HG03095 (cell line): ENCODE measurements around the gene CAMKMT.
"Not testable (repeated sequence)": the region's sequence is repeated elsewhere in the genome, so short reads cannot be mapped to it uniquely, and the experiment has no call there.

ENCODE experiments used
- ATAC-seq: cut with Tn5 transposase; IDR thresholded peaks from one replicate; pipeline ENCODE4 v1.9.1; 2021; ENCODE audit warnings: moderate library complexity; ENCODE audit not compliant: unreplicated experiment

CAMKMT gene

DNA sequence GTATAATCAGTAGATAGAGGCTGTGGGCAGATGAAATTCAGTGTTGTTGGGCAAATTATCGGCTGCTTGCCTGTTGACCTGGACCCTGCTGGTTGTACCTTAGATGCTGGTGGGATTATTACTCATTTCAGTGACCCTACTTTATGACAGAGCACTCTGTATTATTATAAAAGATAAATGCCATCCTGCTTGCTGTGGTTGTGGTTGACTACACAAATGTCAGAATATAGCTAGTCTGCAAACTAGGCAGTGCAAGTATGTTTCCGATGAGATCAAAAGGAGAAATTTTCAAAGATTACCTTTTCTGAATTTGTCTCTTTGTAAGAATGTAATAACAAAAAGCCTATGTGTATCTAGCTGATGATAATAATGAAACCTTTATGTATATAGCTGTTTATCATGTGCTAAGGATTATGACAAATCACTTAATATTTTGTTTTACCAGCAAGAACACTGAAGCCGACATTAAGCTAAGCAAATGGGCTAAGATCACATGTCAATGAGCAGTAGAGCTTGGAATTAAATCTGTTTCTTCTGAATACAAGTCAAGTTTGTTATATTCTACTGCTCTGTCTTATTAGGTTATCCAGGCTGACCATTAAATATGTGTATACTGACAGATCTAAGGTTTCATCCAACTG lies 219.2 kb downstream of the CAMKMT start:
- ATAC-seq, result no peak

- ATAC-seq, result no peak
These were observed 220.7 kb downstream of the CAMKMT start for GRCh38 chr2:44582363-44583008.

DNA sequence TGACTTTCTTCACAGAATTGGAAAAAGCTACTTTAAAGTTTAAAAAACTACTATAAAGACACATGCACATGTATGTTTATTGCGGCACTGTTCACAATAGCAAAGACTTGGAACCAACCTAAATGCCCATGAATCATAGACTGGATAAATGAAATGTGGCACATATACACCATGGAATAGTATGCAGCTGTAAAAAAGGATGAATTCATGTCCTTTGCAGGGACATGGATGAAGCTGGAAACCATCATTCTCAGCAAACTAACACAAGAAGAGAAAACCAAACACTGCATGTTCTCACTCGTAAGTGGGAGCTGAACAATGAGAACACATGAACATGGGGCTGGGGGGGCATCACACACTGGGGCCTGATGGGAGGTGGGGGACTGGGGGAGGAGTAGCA lies 233.9 kb downstream of the CAMKMT start:
- ATAC-seq, result not testable (repeated sequence)

GRCh38 chr2:44596537-44597320 lies 235.0 kb downstream of the CAMKMT start:
- peak; percentile 63 for ATAC-seq

- no peak for ATAC-seq
These were observed 236.8 kb downstream of the CAMKMT start for GRCh38 chr2:44598330-44599119.

- no peak for ATAC-seq
These were observed 237.4 kb downstream of the CAMKMT start for GRCh38 chr2:44599130-44599529.

DNA sequence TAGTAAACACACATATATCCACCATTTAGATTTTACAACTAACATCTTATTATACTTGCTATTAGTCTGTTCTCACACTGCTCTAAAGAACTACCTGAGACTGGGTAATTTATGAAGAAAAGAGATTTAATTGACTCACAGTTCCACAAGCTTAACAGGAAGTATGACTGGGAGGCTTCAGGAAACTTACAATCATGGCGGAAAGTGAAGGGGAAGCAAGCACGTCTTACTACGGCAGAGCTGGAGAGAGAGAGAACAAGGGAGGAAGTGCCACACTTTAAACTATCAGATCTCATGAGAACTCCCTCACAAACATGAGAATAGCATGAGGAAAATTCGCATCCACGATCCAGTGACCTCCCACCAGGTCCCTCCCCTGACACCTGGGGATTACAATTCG lies 240.7 kb downstream of the CAMKMT start:
- no peak for ATAC-seq

DNA sequence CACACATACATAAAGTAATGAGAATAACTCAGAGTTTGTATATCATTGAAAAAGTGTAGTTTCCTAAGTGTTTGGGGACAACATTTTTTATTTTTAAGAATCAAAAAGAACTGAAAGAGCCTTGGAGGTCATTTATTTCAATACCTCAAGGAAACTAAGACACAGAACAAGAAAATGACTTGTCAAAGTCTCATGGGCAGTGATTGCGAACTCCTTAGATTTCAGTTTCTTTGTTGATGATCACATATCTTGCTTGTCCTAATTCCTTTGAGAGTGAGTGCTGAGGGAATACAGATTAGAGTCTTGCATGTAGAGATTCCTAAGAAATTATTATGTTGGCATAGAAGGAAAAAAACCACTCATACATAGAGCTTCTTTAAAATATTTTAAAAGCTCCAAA lies 243.8 kb downstream of the CAMKMT start:
- no peak for ATAC-seq

GRCh38 chr2:44612276-44612675 lies 250.5 kb downstream of the CAMKMT start:
- ATAC-seq, result no peak

GRCh38 chr2:44614940-44615339 lies 253.2 kb downstream of the CAMKMT start:
- no peak for ATAC-seq

DNA sequence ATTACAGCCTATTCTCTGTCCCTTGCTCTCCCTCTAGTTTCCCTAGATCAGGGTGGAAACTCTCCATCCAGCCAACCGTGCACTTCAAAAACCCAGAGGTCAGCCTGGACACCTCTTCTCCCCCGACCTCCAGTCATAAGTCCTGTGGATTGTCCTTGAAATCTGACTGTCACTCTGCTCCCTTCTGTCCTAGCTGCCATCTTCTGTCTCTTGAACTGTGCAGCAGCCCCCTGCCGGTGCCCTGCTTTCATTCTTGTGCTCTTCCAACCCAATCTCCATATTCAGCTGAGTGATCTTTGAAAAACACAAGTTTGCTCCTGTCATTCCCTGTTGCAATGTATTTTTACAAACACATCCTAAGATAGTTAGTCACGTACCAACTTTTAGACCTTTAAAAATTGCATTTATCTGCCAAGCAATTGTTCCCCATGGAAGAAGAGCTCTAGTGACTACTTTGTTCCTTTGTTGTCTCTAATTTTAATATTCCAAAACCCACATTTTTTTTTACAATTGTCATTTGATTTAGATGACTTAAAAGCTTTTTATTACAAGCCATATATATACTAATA lies 254.3 kb downstream of the CAMKMT start:
- ATAC-seq, result no peak

DNA sequence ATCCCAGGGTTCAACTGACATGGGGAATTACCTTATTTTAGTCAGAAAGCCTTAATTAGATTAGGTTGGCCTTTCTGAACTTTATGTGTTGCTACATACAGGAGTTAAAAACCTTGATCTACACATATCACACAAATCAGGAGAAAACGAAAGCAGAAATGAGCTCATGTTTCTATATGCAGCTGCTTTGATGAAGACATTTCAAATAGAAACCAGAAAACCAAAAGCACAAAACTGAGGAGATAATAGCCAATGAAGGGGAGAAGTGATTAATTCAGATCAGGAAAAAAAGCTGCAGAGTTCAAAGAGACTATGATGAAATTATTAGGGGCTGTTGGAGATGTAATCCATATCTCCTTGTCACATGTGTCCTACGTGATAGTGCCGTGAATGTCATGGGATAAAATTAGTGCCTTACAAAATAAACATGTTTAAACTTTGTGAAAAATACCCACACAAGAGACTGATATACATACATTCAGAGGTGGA lies 255.0 kb downstream of the CAMKMT start:
- ATAC-seq, result peak; percentile 79

GRCh38 chr2:44618251-44619023 lies 256.7 kb downstream of the CAMKMT start:
- ATAC-seq, result no peak

DNA sequence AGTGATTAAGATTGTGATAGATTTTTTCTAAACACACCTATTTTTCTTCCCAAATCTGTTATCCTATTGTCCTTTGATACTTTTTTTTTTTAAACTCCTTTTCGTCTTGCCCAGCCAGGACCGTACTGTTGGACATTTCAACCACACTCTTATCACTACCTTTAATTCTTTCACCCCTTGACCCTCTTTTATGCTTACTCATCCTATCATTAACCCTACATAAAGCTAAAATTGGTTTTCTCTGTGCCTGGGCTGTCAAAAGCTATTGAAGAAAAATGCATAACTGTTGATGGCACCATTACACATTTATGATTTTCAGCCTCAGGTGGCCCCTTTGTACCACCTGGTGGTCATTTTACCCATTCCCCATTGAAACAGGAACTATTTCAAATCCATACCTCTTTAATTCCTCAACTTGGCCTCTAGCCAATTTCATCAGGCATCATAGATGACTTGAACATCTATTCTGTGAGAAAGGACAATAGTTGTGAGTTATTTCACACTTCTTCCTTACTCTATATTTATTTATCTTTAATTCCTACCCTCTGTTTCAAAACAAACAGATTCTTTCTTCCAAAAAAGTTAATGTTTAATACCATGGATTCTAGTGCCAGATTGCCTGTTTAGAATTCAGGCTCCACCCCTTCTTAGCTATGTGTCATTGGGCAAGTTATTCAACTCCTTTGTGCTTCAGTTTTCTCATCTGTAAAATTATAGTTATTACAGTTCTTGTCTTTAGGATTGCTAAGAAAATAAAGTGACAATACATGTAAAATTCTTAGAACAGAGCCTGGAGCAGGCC lies 258.6 kb downstream of the CAMKMT start:
- ATAC-seq, result no peak

GRCh38 chr2:44623622-44624351 lies 262.0 kb downstream of the CAMKMT start:
- ATAC-seq, result no peak

DNA sequence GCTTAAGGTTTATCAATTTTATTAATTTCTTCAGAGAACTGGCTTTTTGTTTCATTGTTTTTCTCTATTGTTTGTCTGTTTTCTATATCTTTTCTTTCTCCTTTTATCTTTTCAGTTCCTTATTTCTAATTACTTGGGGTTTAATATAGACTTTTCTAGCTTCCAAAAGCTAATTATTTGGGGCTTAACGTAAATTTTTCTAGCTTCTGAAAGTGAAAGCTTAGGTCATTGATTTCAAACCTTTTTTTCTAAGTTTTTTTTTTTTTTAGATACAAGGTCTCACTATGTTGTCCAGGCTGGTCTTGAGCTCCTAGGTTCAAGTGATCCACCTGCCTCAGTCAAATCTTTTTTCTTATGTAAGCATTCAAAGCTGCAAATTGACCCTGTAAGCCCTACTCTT lies 266.6 kb downstream of the CAMKMT start:
- no peak for ATAC-seq

DNA sequence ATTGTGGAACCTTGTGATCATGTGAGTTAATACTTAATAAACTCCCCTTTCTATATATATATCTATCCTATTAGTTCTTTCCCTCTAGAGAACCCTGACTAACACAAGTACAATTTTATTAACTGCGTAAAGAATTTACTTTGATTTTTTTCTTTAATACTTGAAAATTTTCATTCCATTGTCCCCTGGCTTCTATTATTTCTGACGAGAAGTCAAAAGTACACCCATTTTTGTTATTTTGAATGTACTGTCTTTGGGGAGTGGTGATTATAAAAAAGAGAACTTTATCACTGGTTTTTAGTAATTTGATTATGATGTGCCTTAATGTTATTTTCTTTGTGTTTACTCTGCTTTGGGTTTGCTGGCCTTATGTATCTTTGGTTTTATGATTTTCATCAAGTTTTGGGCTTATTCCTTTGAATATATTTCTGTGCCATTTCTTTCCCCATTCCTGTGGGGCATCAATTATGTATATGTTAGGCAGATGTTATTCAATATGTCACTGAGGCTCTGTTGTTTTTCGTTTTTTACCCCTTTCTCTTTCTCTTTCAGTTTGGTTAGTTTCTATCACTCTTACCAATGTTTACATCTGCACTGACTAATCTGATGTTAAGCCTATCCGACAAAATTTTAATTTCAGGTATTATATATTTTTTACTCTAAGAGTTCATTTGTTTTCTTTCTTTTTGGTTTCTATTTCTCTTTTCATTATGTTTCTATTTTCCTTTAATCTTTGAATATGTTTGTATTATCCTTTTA lies 271.4 kb downstream of the CAMKMT start:
- no peak for ATAC-seq

- no peak for ATAC-seq
These were observed 274.0 kb downstream of the CAMKMT start for GRCh38 chr2:44635725-44636124.
